Smooth muscle cell (in vitro differentiated cells): ENCODE results near the gene UBE2L3. TPM values are rescaled to one million over a fixed set of nuclear protein-coding genes. Genes with fewer than 3 reads are reported as not detected.
"Not testable (repeated sequence)": the region's sequence is repeated elsewhere in the genome, so short reads cannot be mapped to it uniquely, and the experiment has no call there.

Experiments used
- DNase-seq: peaks from one replicate; lab custom pipeline; 2025; ENCODE audit not compliant: unreplicated experiment; lab: John Stamatoyannopoulos, UW
- H2AFZ ChIP-seq: fragments of 200-600 bp; sonication (generic); 2 replicates; pipeline ENCODE4 v1.6.0; 2016; ENCODE audit warnings: antibody characterized with exemption, low read depth, mild to moderate bottlenecking
- H3F3A ChIP-seq: fragments of 200-600 bp; sonication (generic); 2 replicates; pipeline ENCODE4 v1.6.0; 2017; ENCODE audit warnings: antibody characterized with exemption, low read depth
- H3K27ac ChIP-seq: fragments of 200-600 bp; sonication (generic); 2 replicates; pipeline ENCODE4 v1.5.1; 2016; ENCODE audit warnings: low read depth, mild to moderate bottlenecking
- H3K27me3 ChIP-seq: fragments of 200-600 bp; sonication (generic); 2 replicates; pipeline ENCODE4 v1.6.1; 2016; ENCODE audit warnings: low read depth, mild to moderate bottlenecking
- H3K36me3 ChIP-seq: fragments of 200-600 bp; sonication (generic); 2 replicates; pipeline ENCODE4 v1.5.1; 2016; ENCODE audit warnings: low read depth
- H3K4me1 ChIP-seq: fragments of 200-600 bp; sonication (generic); 2 replicates; pipeline ENCODE4 v1.5.1; 2016; ENCODE audit warnings: low read depth
- H3K4me2 ChIP-seq: fragments of 200-600 bp; sonication (generic); 2 replicates; pipeline ENCODE4 v1.6.0; 2016; ENCODE audit warnings: mild to moderate bottlenecking
- H3K4me3 ChIP-seq: fragments of 200-600 bp; sonication (generic); 2 replicates; pipeline ENCODE4 v1.5.1; 2016; ENCODE audit warnings: mild to moderate bottlenecking
- H3K79me2 ChIP-seq: fragments of 200-600 bp; sonication (generic); 2 replicates; pipeline ENCODE4 v1.6.0; 2016; ENCODE audit warnings: low read depth, mild to moderate bottlenecking
- H3K9ac ChIP-seq: fragments of 200-600 bp; sonication (generic); 2 replicates; pipeline ENCODE4 v1.6.0; 2016; ENCODE audit warnings: low read depth
- H3K9me3 ChIP-seq: fragments of 200-600 bp; sonication (generic); replicated peaks from 2 replicates; pipeline ENCODE4 v1.5.1; 2016; ENCODE audit warnings: low read depth
- H4K20me1 ChIP-seq: fragments of 200-600 bp; sonication (generic); 2 replicates; pipeline ENCODE4 v1.6.0; 2016; ENCODE audit warnings: low read depth
- CTCF ChIP-seq: fragments of 200-600 bp; sonication (generic); IDR thresholded peaks from 2 replicates; pipeline ENCODE4 v1.5.1; 2017; ENCODE audit warnings: borderline replicate concordance, mild to moderate bottlenecking, antibody characterized with exemption; ENCODE audit not compliant: insufficient read depth, poor library complexity, severe bottlenecking
- WGBS: methylation state at CpG from one replicate; pipeline ENCODE4 v1.1.7; 2016; ENCODE audit warnings: low lambda C conversion rate; 5-methylcytosine and 5-hydroxymethylcytosine counted together
- polyA plus RNA-seq: library from polyadenylated mRNA; unstranded; fragments of >200 nt; fragmentation: Nextera tagmentation; extraction: Ambion mirVana; gene quantifications from 2 replicates; pipeline ENCODE4 v1.2.1, GENCODE V29; 2016
- total RNA-seq: library from RNA; depleted of rRNA; stranded (reverse); fragments of >200 nt; gene quantifications from 2 replicates; pipeline ENCODE4 v1.2.3, GENCODE V29; 2014

Gene UBE2L3
- total and polyA plus RNA-seq, 2 experiments from 2014 or later, result 65.4 to 89.3 TPM

- 86% methylated on average over 7 of the region's 7 CpGs for WGBS
- no peaks in the 10 kb centered on the region for H3K27me3 ChIP-seq
- peaks cover 5% of the 10 kb centered on the region for H3K36me3 ChIP-seq
- H3K9me3 ChIP-seq, result no peaks in the 10 kb centered on the region
- peaks cover 96% of the 10 kb centered on the region for H3K79me2 ChIP-seq
- no peak for DNase-seq
- no peak overlapping the region for H2AFZ ChIP-seq
- H3K4me1 ChIP-seq, result no peaks in the 10 kb centered on the region
- H3F3A ChIP-seq, result peaks cover 10% of the 10 kb centered on the region
- H3K27ac ChIP-seq, result no peak overlapping the region
- no peak overlapping the region for H3K4me3 ChIP-seq
- peaks cover 98% of the 10 kb centered on the region for H4K20me1 ChIP-seq
- TF ChIP-seq CTCF, result no peak
- H3K9ac ChIP-seq, result no peak overlapping the region
- H3K4me2 ChIP-seq, result no peak overlapping the region
Measured at GRCh38 chr22:21612858-21613257, 45.3 kb downstream of the UBE2L3 start.

- H3K79me2 ChIP-seq, result peaks cover 94% of the 10 kb centered on the region
- no peak overlapping the region for H3K4me3 ChIP-seq
- TF ChIP-seq CTCF, result no peak
- no peak overlapping the region for H2AFZ ChIP-seq
- no peak overlapping the region for H3K27ac ChIP-seq
- H3K36me3 ChIP-seq, result peaks cover 5% of the 10 kb centered on the region
- WGBS, result 86% methylated on average over 4 of the region's 4 CpGs
- H3K4me1 ChIP-seq, result no peaks in the 10 kb centered on the region
- H4K20me1 ChIP-seq, result peaks cover 98% of the 10 kb centered on the region
- no peak overlapping the region for H3K9ac ChIP-seq
- peaks cover 10% of the 10 kb centered on the region for H3F3A ChIP-seq
- no peaks in the 10 kb centered on the region for H3K27me3 ChIP-seq
- DNase-seq, result no peak
- no peak overlapping the region for H3K4me2 ChIP-seq
- H3K9me3 ChIP-seq, result no peaks in the 10 kb centered on the region
Measured at GRCh38 chr22:21613553-21614233, 46.2 kb downstream of the UBE2L3 start.

- 97% methylated on average over 4 of the region's 4 CpGs for WGBS
- peaks cover 10% of the 10 kb centered on the region for H3F3A ChIP-seq
- no peak overlapping the region for H3K9ac ChIP-seq
- peaks cover 98% of the 10 kb centered on the region for H4K20me1 ChIP-seq
- no peaks in the 10 kb centered on the region for H3K9me3 ChIP-seq
- H3K27me3 ChIP-seq, result no peaks in the 10 kb centered on the region
- no peak overlapping the region for H3K4me2 ChIP-seq
- peaks cover 94% of the 10 kb centered on the region for H3K79me2 ChIP-seq
- peaks cover 5% of the 10 kb centered on the region for H3K36me3 ChIP-seq
- no peaks in the 10 kb centered on the region for H3K4me1 ChIP-seq
- H3K4me3 ChIP-seq, result no peak overlapping the region
- no peak overlapping the region for H3K27ac ChIP-seq
- TF ChIP-seq CTCF, result no peak
- DNase-seq, result no peak
- H2AFZ ChIP-seq, result no peak overlapping the region
Measured at GRCh38 chr22:21615731-21616130, 48.2 kb downstream of the UBE2L3 start.

- H3K27ac ChIP-seq, H2AFZ ChIP-seq, H3K27me3 ChIP-seq, DNase-seq, H3K9ac ChIP-seq, H3K36me3 ChIP-seq, H3K4me1 ChIP-seq, H3K4me3 ChIP-seq, H3F3A ChIP-seq, H3K9me3 ChIP-seq, H3K4me2 ChIP-seq: not testable (repeated sequence)
- H4K20me1 ChIP-seq, result peaks cover 96% of the 10 kb centered on the region
- WGBS, result 100% methylated on average over 6 of the region's 6 CpGs
- H3K79me2 ChIP-seq, result peaks cover 85% of the 10 kb centered on the region
Measured at GRCh38 chr22:21617337-21617736, 49.8 kb downstream of the UBE2L3 start.
